ENCODE measurements around the gene CYP26A1. TPM values are rescaled to one million over a fixed set of nuclear protein-coding genes. Genes with fewer than 3 reads are reported as not detected.

The CYP26A1 gene
- total RNA-seq, 1 experiment from 2014 or later: 0.17 TPM

DNA sequence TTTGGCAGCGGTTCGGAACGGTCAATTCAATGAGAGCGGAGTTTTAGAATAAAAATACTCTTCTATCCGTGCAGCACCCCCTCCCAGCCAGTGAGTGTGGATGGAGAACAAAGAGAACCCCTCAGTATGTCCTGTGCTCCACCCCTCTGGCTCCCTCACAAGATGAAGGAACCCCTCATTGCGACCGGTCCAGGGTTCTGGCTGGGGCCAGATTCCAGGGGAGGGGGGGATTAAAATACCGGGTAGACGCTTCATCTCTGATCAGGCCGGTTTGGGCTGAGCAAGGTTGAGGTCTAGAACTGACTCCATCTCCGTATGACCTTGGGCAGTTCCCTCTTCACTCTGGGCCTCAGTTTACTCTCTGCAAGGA is 7.2 kb upstream of the CYP26A1 start:
- no peaks in the 10 kb centered on the region for H3K27me3 ChIP-seq (ENCODE audit: insufficient read depth, low read length)
- no peak for TF ChIP-seq SRF (IDR thresholded peaks at IDR 0.05; ENCODE audit: low read depth)
- TF ChIP-seq EGR1 (IDR thresholded peaks at IDR 0.05; ENCODE audit: low read depth): no peak
- TF ChIP-seq, protein P1, sequence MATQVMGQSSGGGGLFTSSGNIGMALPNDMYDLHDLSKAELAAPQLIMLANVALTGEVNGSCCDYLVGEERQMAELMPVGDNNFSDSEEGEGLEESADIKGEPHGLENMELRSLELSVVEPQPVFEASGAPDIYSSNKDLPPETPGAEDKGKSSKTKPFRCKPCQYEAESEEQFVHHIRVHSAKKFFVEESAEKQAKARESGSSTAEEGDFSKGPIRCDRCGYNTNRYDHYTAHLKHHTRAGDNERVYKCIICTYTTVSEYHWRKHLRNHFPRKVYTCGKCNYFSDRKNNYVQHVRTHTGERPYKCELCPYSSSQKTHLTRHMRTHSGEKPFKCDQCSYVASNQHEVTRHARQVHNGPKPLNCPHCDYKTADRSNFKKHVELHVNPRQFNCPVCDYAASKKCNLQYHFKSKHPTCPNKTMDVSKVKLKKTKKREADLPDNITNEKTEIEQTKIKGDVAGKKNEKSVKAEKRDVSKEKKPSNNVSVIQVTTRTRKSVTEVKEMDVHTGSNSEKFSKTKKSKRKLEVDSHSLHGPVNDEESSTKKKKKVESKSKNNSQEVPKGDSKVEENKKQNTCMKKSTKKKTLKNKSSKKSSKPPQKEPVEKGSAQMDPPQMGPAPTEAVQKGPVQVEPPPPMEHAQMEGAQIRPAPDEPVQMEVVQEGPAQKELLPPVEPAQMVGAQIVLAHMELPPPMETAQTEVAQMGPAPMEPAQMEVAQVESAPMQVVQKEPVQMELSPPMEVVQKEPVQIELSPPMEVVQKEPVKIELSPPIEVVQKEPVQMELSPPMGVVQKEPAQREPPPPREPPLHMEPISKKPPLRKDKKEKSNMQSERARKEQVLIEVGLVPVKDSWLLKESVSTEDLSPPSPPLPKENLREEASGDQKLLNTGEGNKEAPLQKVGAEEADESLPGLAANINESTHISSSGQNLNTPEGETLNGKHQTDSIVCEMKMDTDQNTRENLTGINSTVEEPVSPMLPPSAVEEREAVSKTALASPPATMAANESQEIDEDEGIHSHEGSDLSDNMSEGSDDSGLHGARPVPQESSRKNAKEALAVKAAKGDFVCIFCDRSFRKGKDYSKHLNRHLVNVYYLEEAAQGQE (IDR thresholded peaks at IDR 0.05; ENCODE audit: low read depth): no peak
- no peak for TF ChIP-seq POLR2A (IDR thresholded peaks at IDR 0.05; ENCODE audit: borderline replicate concordance, extremely low read depth, insufficient read depth, insufficient read length)
- no peak for TF ChIP-seq EZH2 (IDR thresholded peaks at IDR 0.05)
- TF ChIP-seq ZFX (IDR thresholded peaks at IDR 0.05): no peak
- no peak for TF ChIP-seq ZNF274 (IDR thresholded peaks at IDR 0.05; ENCODE audit: low read depth, low read length)
- TF ChIP-seq SIN3A (IDR thresholded peaks at IDR 0.05; ENCODE audit: low read depth): no peak
- TF ChIP-seq, protein P2, sequence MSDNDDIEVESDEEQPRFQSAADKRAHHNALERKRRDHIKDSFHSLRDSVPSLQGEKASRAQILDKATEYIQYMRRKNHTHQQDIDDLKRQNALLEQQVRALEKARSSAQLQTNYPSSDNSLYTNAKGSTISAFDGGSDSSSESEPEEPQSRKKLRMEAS (IDR thresholded peaks at IDR 0.05): no peak
- no peak for TF ChIP-seq JUND (IDR thresholded peaks at IDR 0.05)
- TF ChIP-seq ELF1 (IDR thresholded peaks at IDR 0.05; ENCODE audit: borderline replicate concordance, low read depth): no peak
- TF ChIP-seq POLR2AphosphoS5 (IDR thresholded peaks at IDR 0.05; ENCODE audit: low read depth, low read length): no peak
- TF ChIP-seq YY1 (IDR thresholded peaks at IDR 0.05; ENCODE audit: extremely low read depth, insufficient replicate concordance, low read depth, low read length): no peak
- ChIA-PET RAD21 (ENCODE audit: low non-redundant PET in 1 of 2, low total read pairs in 2 of 2, uncharacterized antibody in 2 of 2, unreplicated experiment in 2 of 2) (no interaction called here), CTCF (no interaction called here), POLR2A (no interaction called here)
- ATAC-seq (no peak), DNase-seq (ENCODE audit: low read depth, low spot score) (no peak)
- no peaks in the 10 kb centered on the region for H3K36me3 ChIP-seq (ENCODE audit: control insufficient read depth in 1 of 2, insufficient read depth in 2 of 2, low read length in 2 of 2)
- H4K20me1 ChIP-seq (ENCODE audit: insufficient read depth): no peaks in the 10 kb centered on the region
- no peaks in the 10 kb centered on the region for H3K9me3 ChIP-seq (ENCODE audit: control insufficient read depth in 1 of 2, insufficient read depth in 1 of 2, low read depth in 1 of 2, low read length in 2 of 2)
- H3K4me1 ChIP-seq (ENCODE audit: control insufficient read depth in 1 of 2, insufficient read depth in 2 of 2, low read length in 2 of 2): no peaks in the 10 kb centered on the region
- no peaks in the 10 kb centered on the region for H3K9me2 ChIP-seq (ENCODE audit: insufficient read depth)
- BruUV-seq (replicated peaks): no TSS peak
- H3K4me2 ChIP-seq (ENCODE audit: low read length): no peak overlapping the region
- intact Hi-C loops (cut with micrococcal nuclease): no loop called here
- no peak overlapping the region for H2AFZ ChIP-seq (ENCODE audit: low read depth, low read length, poor library complexity, severe bottlenecking)
- H3K9ac ChIP-seq (ENCODE audit: low read length): no peak overlapping the region
- H3K4me3 ChIP-seq (replicated peaks in 1 of 2; ENCODE audit: low read depth in 1 of 2, low read length in 2 of 2): no peak overlapping the region
- no peaks in the 10 kb centered on the region for H3K79me2 ChIP-seq (ENCODE audit: insufficient read depth, low read length)
- H3K27ac ChIP-seq (ENCODE audit: low read depth, low read length): no peak overlapping the region
